Occipital lobe (tissue), 2 donors: ENCODE data around the gene SRGAP1. TPM values are rescaled to one million over a fixed set of nuclear protein-coding genes. Genes with fewer than 3 reads are reported as not detected.
A peak's percentile ranks its signal among the peaks of the same experiment; 100 is the strongest.
"Not testable (repeated sequence)": the region's sequence is repeated elsewhere in the genome, so short reads cannot be mapped to it uniquely, and the experiment has no call there.

Experiments
- DNase-seq: peaks from one replicate; lab custom pipeline; 2025; lab: John Stamatoyannopoulos, UW
- total RNA-seq: library from RNA; depleted of rRNA; stranded (reverse); fragments of >200 nt; gene quantifications from one replicate; pipeline ENCODE4 v1.2.3, GENCODE V29; 2014

Gene SRGAP1
- total RNA-seq, 1 donor from 2014 or later = 40.7 TPM

DNA sequence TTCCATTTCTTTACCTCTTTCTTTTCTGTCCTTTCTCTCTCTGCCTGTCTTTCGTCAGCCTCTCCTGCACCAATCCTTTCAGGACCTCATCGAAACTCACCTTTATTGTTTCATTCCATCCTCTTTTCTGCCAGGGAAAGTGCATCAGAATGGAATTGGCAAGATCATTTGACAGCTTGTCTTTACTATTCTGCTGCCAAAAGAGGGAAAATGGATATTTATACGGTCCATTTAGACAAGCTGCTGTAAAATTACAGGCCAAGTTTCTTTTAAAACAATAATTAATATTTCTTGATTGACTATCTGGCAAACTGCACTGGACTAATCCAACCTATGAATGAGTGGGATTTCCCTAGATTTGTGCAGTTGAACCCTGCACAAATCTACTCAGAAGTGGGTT lies 7.6 kb upstream of the SRGAP1 start:
- DNase-seq = no peak

DNA sequence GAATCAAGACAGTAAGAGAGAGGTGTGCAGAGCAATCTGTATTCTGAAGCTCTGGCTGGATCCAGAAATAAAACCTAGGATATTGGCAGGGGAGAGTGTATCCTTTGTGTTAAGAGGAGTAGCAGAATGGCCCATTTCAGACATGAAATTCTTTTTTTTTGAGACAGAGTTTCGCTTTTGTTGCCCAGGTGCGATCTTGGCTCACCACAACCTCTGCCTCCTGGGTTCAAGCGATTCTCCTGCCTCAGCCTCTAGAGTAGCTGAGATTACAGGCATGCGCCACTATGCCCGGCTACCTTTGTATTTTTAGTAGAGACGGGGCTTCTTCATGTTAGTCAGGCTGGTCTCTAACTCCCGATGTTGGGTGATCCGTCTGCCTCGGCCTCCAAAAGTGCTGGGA lies 6.1 kb upstream of the SRGAP1 start:
- no peak for DNase-seq

DNA sequence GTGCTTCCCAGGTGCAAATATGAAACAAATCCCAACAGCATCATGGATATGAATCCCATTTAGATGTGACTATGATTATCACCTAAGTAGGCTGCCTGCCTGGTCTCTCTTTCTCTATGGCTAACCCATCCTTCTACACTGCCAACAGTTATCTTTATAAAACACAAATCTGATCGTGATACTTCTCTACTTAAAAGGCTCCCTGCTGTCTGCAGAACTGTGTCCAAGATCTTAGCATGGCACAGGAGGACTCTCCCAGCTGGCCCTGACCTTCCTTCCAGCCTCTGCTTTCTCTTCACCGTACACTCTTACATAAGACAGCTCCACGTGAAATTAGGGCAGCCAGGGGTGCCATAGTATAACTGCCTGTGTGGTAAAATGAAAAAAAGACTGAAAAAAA lies 3.5 kb upstream of the SRGAP1 start:
- no peak for DNase-seq

DNA sequence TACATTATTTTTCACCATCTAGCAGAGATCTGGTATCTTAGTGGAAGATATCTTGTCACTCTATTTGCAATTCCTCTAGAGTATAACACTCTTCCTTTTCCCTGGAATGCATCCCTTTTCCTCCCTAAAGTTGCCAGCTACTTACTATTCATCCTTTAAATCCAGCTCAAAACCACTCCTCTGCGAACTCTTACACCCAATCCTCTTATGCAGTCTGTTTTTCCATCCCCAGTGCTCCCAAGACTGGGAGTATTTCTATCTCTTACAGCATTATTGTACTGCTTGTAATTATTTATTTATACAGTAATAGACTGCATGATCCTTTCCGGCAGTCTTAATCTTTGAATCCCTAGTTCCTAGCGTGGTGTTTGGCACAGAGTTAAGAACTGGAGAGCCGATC lies 2.9 kb upstream of the SRGAP1 start:
- no peak for DNase-seq

DNA sequence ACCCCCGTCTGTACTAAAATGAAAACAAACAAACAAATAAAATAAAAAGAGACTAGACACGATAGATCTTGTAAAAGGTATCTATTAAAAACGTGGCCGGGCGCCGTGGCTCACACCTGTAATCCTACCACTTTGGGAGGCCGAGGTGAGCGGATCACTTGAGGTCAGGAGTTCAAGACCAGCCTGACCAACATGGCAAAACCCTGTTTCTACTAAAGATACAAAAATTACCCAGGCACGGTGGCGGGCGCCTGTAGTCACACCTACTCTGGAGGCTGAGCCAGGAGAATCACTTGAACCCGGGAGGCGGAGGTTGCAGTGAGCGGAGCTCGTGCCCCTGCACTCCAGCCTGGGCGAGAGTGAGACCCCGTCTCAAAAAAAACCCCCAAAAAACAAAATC lies 1.8 kb upstream of the SRGAP1 start:
- not testable (repeated sequence) for DNase-seq

DNA sequence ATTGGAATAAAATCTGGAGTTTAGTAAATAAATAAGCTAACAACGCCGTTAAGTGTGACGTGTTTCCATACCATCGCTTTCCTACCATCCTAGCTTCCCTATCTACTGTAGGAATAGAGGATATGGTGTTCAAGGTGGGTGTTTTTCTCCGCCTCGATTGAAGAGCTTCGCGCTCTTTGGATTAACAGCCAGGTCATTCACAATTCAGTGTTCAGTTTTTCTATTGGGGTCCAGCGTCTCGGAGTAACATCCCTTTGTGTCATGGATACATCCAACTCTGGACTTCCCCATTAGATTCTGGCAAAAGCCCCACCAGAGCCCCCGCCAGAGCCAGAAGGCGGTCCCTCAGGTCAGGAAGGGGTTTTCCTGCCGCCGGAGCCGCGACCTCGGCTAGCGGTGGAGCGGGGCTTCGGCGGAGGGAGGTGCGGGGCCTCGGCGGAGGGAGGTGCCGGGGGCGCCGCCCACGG lies 1.2 kb upstream of the SRGAP1 start:
- DNase-seq = no peak

DNA sequence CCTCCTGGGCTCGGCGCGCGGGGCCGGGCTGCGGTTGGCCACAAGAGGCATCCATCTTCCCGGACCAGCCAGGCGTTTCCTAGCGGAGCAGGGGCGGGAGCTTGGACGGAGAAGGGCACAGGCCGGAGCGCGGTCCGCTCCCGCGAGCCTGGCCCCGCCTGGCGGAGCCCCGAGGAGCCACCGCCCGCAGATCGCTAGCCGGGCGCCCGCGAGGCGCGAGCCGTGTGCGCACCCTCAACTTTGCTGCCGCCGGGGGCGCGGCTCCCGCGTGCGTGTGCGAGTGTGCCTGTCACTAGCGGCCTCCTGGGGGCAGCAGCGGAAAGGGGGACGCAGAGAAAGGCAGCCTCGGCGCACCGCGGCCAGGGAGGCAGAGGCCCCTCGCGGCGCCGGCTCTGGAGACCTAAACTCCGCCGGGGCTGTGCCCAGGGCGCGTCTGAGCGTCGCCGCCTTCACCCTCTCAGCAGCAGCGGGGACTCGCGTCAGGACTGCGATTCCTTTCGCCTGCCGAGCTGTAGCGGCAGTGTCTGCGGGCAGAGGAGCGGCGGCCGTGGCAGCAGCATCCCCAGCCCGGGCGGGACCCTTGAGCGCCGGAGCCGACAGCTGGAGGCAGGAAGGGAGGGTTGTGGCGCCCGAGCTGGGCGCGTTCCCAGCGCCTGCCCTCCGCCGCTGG lies 644 bp upstream of the SRGAP1 start:
- peak; percentile 86 for DNase-seq

DNA sequence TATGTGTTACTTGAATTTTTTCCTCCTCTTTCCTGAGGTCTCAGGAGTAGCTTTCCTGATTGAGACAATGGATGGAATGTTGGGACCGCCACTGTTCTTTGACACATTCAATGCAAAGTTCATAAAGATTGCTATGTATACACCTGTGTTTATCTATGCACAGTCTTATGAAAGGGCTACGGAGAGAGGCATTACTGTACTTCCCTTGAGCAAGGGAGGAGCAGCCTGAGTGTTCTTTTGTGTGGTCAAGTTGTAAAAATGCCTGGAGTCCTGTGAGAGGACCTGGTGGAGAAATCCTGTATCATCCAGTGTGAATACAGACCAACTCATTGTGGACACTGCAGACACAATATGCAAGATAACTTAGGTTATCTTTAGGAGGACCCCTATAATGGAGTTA lies 1.2 kb downstream of the SRGAP1 start:
- DNase-seq = no peak

DNA sequence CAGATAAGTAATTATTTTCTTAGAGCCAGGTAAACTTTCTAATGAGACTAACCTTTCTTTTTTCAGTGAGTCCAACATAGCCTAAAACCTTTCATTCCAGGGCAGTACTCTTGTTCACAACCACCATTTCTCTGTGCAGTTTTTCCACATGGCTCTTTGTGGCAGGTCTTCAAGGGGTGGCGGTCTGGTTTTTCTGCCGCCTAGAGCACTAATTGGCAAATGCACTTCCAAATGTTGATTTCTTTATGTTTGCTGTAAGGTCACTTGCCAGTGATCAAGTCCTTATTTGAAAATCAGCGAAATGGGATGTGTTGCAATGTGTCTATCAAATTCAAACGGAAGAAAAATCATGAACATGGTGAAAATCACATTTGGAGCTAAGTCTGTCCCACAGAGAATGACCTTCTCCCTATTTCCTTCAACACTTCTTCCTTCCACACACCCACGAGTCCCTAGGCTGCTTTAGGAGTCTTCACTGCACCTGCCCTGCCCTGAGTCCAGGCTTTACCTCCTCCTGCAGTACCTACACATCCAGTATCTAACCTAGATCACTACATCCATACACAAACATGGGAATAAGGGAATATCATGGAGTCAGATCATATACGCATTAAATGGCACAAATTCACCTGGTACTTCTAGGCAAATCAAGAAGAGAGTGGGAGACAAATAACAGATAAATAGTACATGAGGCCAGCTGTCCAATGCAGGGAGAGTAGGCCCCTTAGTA lies 1.9 kb downstream of the SRGAP1 start:
- DNase-seq = no peak

DNA sequence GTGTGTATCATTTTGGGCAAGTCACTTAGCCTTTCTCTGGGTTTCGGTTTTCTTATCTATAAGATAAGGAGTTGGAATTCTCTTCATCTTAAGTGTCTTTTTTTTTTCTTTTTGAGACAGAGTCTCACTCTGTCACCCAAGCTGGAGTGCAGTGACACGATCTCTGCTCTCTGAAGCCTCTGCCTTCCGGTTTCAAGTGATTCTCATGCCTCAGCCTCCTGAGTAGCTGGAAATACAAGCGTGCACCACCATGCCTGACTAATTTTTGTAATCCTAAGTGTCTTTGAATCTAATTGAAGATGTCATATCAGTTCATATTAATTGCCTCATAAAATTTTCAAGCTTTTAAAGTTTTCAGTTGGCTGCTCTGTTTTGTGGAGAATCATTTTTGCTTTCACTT lies 4.0 kb downstream of the SRGAP1 start:
- DNase-seq = no peak

DNA sequence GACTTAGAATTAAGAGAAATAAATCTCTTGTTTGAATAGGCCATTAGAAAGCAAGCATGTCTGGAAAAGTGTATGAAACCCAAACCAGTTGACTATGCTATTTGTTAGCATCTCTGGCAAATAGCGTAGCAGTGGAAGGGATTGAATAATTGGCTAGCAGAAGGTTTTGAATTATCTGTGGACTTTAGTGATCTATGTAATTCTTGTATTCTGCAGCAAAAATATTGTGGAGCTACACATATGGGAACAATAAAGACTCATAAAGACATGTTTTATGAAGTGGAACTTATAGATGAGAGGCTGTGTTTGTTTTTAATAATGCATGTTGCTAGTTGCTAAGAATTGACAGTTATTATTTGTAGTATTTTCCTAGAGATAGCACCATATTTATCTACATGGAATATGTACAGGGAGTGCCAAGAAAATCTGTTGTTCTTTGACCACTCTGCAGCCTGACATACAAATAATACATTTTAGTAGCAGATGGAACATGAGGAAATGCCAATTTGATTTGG lies 4.7 kb downstream of the SRGAP1 start:
- DNase-seq = no peak

DNA sequence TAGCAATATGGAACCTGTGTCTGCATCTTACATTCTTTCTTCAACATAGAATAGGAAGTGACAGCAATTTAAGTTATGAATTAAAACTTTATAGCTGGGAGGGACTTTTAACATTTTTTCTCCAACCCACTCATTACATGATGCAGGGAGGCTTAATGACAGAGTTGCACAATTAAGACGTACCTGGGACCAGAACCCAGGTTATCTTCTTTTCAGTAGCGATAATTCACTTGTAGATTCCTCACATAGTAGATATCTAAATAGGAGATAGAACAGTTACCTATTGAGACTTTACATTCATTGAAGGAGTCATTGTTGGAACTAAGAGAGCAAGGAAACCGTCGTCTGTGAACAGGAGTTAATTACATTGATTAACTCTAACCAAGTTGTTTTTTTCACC lies 5.1 kb downstream of the SRGAP1 start:
- no peak for DNase-seq

DNA sequence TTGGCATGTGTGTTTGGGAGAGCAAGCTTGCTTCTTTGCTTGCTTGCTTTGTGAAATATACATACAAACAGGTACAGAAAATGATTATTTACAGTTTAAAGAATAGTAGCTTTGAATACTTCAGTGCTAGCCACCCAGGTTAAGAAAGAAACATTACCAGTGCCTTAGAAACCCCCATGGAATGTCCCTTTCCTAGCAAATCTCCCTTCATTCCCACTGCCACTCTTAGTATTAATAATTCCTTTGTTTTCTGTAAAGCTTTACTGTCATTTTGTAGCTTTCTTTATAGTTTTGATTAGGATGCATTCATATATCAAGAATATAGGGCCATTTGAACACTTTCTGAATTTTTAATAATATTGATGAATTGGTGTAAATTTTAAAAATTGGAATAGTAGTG lies 9.5 kb downstream of the SRGAP1 start:
- DNase-seq = no peak

DNA sequence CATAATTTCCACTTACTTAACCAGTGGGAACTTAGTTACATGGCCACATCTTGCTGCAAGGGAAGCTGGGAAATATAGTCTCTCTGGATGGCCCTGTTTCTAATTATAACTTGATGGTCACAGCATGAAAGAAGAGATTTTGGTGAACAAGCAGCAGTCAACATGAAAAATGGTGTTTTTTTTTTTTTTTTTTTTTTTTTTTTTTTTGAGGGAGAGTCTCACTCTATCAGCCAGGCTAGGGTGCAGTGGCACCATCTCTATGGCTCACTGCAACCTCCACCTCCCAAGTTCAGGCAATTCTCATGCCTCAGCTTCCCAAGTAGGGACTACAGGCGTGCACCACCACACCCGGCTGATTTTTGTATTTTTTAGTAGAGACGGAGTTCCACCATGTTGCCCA lies 10.8 kb downstream of the SRGAP1 start:
- DNase-seq = no peak

DNA sequence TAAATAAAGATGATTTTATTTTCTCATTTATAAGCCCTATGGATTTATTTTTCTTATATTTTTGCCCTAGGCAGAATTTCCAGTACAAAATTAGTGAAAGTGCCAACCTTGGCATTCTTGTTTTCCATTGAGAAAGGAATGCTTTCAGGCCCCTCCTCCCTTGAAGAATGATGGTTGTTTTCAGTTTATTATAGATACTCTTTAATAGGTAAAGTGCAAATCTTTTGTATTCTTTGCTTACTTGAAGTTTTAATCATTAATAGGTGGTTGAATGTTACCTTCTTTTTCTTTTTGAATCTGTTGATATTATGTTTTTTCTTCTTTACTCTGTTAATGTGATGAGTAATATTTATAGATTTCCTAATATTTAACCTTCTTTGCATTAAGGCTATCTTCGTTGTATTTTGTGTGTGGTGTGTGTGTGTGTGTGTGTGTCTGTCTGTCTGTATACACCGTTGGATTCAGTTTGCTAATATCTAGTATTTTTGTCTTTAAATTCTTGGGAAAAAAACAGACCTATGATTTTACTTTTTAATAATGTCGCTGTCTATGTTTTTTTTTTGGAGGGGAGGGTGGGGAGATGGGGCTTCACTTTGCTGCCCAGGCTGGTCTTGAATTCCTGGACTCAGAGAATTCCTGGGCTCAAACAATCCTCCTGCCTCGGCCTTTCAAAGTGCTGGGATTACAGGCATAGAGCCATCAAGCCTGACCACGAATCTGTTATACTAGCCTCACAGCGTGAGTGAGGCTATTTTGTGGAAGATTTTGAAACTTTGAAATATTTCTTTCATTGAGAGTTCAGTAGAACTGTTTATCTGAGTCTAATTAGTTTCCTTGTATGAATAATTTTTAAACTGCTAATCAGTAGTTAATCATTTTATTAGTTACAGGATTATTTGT lies 13.5 kb downstream of the SRGAP1 start:
- DNase-seq = no peak

DNA sequence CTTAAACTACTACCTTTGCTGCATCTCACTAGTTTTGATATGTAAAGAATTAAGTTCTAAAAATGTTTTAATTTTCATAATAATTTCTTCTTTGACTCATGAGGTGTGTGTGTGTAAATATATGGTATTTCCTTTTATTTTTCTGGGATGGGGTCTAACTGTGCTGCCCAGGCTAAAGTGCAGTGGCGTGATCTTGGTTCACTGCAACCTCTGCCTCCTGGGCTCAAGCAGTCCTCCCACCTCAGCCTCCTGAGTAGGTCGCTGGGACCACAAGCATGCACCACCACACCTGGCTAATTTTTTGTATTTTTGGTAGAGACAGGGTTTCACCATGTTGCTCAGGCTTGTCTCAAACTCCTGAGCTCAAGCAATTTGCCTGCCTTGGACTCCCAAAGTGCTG lies 15.4 kb downstream of the SRGAP1 start:
- DNase-seq = not testable (repeated sequence)

DNA sequence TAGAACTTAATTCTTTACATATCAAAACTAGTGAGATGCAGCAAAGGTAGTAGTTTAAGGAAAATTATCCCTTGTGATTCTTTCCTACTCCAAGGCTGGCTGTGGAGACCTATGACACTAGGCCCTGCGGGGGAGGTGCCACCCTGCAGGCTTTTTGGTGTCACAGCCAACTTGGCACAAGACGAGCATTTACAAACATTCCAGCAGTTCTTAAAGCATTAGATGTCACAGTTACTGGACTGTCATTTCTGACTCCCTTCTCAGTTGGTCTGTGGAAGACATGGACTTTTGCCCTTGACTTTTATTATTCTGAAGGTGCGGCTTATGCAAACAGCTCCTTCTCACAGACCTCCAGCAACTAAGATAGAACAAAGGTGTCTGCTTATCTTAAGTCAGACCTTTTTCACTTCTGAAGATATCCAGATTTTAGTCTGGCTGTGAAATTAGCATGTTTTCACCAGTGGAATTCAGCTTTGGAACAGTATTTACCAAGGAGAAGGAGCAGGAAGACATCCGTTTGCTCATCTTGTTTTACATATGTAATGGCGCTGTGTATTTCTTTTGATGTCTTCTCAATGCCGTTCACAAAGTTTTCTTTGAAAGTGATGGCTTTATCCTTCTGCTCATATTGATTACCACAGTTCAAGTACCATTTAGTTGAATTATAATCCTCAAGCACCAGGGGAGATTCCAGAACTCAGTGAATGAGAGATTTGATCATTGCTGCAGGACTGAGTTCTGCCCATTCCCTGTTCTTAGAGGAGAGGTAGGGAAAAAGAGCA lies 17.9 kb downstream of the SRGAP1 start:
- no peak for DNase-seq

DNA sequence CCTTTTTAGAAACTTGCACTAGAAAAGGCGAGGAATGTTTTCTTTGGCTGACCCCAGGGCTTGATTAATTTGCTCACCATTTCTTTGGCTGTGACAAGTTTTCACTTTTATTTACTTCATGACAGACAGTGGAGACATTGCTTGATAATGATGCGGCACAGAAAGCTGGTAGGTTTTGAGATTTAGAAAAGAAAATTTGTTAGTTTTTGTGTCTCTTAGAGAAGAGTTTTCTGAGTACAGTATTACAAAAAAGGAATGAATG lies 18.4 kb downstream of the SRGAP1 start:
- DNase-seq = no peak

DNA sequence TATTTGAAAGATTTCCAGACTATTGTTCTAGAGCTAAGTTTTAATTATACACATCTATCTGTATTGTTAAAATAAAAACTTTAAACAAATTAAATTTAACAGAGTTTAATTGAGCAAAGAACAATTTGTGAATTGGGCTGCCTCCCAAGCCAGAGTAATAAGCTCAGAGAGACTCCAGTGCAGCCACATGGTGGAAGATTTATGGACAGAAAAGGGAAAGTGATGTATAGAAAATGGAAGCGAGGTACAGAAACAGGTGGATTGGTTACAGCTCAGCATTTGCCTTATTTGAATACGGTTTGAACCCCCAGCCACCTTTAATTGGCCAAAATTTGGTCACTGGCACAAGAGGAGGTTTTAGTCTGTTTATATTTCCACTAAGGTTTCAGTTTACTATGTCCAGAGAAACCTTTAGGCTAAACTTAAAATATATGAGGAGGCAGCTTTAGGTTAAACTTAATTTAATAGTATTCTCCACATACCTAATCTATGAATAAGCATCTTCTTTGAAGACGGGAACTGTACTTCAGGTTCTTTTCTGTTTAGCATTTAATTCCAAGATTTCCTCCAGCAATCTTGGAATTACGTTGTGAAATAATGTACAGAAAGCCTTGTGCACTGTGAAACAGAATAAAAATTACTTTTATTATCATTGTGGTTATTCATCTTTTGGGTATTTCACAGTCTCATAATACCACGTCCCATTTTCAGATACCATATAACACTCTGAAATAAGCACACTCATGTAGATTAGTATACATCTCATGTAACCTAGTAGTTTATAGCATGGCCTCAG lies 19.4 kb downstream of the SRGAP1 start:
- DNase-seq = no peak

DNA sequence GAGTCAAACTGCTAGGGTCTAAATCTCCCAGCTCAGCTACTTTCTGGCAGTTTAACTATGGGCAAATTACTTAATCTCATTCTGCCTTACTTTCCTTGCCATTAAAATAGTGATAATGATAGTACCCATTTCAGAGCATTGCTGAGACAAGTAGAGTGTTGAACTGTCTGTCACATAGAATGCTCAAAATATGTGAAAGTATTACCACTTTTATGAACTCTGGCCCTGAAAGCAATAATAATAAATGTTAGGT lies 19.9 kb downstream of the SRGAP1 start:
- no peak for DNase-seq

DNA sequence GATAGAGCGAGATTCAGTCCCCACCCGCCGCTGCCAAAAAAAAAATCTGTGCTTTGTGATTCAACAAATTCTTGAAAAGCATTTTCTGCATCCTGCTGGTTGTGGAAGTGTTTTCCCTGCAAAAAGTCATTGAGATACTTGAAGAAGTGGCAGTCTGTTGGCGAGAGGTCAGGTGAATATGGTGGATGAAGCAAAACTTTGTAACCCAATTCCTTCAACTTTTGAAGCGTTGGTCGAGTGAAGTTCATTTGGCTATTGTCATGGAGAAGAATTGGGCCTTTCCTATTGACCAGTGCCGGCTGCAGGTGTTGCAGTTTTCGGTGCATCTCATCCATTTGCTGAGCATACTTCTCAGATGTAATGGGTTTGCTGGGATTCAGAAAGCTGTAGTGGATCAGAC lies 20.9 kb downstream of the SRGAP1 start:
- DNase-seq = no peak
